ENCODE results near the gene SASH1. TPM values are rescaled to one million over a fixed set of nuclear protein-coding genes. Genes with fewer than 3 reads are reported as not detected.

Gene SASH1
- total RNA-seq, 2 donors from 2014 or later = 77.0 to 82.3 TPM

- no peak overlapping the region for H3K4me3 ChIP-seq
- peaks cover 19 to 28% of the 10 kb centered on the region in 2 donors for H3K4me1 ChIP-seq (ENCODE audit: control insufficient read depth in 1 of 2, low read depth in 2 of 2)
- H3K27ac ChIP-seq = no peak overlapping the region
- H3K36me3 ChIP-seq = no peaks in the 10 kb centered on the region
- H3K9me3 ChIP-seq = no peaks in the 10 kb centered on the region
- TF ChIP-seq, protein P1, sequence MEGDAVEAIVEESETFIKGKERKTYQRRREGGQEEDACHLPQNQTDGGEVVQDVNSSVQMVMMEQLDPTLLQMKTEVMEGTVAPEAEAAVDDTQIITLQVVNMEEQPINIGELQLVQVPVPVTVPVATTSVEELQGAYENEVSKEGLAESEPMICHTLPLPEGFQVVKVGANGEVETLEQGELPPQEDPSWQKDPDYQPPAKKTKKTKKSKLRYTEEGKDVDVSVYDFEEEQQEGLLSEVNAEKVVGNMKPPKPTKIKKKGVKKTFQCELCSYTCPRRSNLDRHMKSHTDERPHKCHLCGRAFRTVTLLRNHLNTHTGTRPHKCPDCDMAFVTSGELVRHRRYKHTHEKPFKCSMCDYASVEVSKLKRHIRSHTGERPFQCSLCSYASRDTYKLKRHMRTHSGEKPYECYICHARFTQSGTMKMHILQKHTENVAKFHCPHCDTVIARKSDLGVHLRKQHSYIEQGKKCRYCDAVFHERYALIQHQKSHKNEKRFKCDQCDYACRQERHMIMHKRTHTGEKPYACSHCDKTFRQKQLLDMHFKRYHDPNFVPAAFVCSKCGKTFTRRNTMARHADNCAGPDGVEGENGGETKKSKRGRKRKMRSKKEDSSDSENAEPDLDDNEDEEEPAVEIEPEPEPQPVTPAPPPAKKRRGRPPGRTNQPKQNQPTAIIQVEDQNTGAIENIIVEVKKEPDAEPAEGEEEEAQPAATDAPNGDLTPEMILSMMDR (IDR thresholded peaks at IDR 0.05) = no peak
- ATAC-seq (ENCODE audit: insufficient number of reproducible peaks, low FRiP score, low read depth) (no peak), DNase-seq (ENCODE audit: low spot score) (no peak)
- no peaks in the 10 kb centered on the region for H3K27me3 ChIP-seq (replicated peaks; ENCODE audit: insufficient read depth)
Measured at GRCh38 chr6:148447521-148448230, 105.0 kb downstream of the SASH1 start.

DNA sequence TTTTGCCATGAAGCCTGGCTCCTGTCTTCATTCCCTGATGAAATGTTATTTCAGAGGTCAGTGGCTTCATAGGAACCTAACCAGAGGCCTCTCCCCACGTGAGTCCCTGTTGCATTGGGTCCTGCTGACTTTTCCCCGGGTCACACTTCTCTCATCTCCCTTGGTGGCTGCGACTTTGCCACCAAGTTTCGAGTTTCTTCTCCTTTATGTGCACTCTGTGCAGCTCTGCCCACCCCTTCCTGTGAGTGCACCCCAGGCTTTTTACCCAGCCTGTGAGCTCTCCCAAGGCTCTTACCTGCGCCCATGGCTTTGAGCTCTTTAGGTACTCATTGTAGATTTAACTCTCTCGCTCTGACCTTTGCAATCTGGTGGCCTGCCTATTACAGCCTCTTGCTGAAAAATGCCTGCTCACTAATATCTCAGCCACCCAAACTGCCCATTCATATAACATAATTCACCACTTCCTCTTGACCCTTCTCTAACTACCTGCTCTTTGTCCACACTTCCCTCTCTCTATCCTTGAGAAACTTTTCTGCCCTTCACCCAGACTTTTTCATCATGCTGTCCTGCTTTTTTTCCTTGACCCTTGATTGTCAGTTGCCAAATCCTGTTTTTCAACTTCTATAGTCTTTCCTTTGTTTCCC lies 105.9 kb downstream of the SASH1 start:
- H3K4me3 ChIP-seq = no peak overlapping the region
- H3K9me3 ChIP-seq = no peaks in the 10 kb centered on the region
- ATAC-seq (ENCODE audit: insufficient number of reproducible peaks, low FRiP score, low read depth) = no peak
- DNase-seq (ENCODE audit: low spot score) = no peak
- TF ChIP-seq, protein P1 (IDR thresholded peaks at IDR 0.05) = no peak
- H3K36me3 ChIP-seq = no peaks in the 10 kb centered on the region
- H3K27ac ChIP-seq = no peak overlapping the region
- H3K27me3 ChIP-seq (replicated peaks; ENCODE audit: insufficient read depth) = no peaks in the 10 kb centered on the region
- H3K4me1 ChIP-seq (ENCODE audit: control insufficient read depth in 1 of 2, low read depth in 2 of 2) = peaks cover 19 to 27% of the 10 kb centered on the region in 2 donors

DNA sequence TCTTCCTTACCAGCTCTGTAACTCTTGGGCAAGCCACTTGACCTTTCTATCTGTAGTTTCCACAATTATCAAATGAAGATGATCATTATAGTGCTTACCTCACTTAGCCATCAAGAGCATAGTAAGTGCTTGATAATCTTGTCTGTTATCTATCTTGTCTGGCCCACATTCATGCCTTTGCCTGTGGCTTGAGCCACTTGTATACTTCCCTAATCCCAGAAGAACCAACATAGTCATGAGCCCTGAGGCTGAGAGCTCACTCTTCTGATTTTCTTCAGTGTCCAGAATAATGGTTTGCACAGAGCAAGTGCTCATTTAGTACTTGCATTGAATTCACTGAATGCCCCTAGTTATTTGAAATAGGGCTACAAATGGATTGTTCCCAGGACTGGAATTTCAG lies 108.2 kb downstream of the SASH1 start:
- peaks cover 0 to 5% of the 10 kb centered on the region in 2 donors for H3K4me1 ChIP-seq (ENCODE audit: control insufficient read depth in 1 of 2, low read depth in 2 of 2)
- no peak overlapping the region for H3K4me3 ChIP-seq
- TF ChIP-seq, protein P1 (IDR thresholded peaks at IDR 0.05) = no peak
- no peaks in the 10 kb centered on the region for H3K27me3 ChIP-seq (replicated peaks; ENCODE audit: insufficient read depth)
- no peaks in the 10 kb centered on the region for H3K9me3 ChIP-seq
- DNase-seq (ENCODE audit: low spot score) = no peak
- ATAC-seq (ENCODE audit: insufficient number of reproducible peaks, low FRiP score, low read depth) = no peak
- no peaks in the 10 kb centered on the region for H3K36me3 ChIP-seq
- H3K27ac ChIP-seq = no peak overlapping the region

DNA sequence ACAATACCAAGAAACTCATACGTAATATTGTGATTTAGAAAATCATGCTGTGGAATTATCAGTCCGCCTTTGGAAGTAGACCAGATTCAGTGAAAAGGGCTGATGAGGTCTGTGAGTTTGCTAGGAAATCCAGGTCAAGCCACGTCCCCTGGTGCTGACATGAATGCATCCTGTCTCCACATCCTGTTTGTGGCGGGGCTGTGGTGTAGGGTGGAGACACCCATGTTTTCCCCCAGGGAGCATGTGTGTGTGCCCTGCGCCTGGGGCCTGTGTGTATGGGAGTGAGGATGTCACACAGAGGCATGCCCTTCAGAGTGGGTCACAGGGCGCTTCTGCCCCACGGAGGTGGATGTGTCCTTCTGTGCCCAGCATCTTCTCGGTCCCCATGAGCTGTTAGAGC lies 109.1 kb downstream of the SASH1 start:
- ATAC-seq (ENCODE audit: insufficient number of reproducible peaks, low FRiP score, low read depth) (no peak), DNase-seq (ENCODE audit: low spot score) (no peak)
- no peak overlapping the region for H3K27ac ChIP-seq
- no peak overlapping the region for H3K4me3 ChIP-seq
- TF ChIP-seq, protein P1 (IDR thresholded peaks at IDR 0.05) = no peak
- no peaks in the 10 kb centered on the region for H3K36me3 ChIP-seq
- H3K27me3 ChIP-seq (replicated peaks; ENCODE audit: insufficient read depth) = no peaks in the 10 kb centered on the region
- no peaks in the 10 kb centered on the region for H3K9me3 ChIP-seq
- H3K4me1 ChIP-seq (ENCODE audit: control insufficient read depth in 1 of 2, low read depth in 2 of 2) = peaks cover 0 to 5% of the 10 kb centered on the region in 2 donors

GRCh38 chr6:148452876-148453275 lies 110.2 kb downstream of the SASH1 start:
- Histone ChIP-seq H3K36me3 (no peaks in the 10 kb centered on the region), H3K4me3 (no peak overlapping the region), H3K4me1 (ENCODE audit: control insufficient read depth in 1 of 2, low read depth in 2 of 2) (no peaks in the 10 kb centered on the region), H3K9me3 (no peaks in the 10 kb centered on the region), H3K27me3 (replicated peaks; ENCODE audit: insufficient read depth) (no peaks in the 10 kb centered on the region), H3K27ac (no peak overlapping the region)
- TF ChIP-seq, protein P1 (IDR thresholded peaks at IDR 0.05) = no peak
- DNase-seq (ENCODE audit: low spot score) = no peak
- no peak for ATAC-seq (ENCODE audit: insufficient number of reproducible peaks, low FRiP score, low read depth)

Data from thoracic aorta (tissue), 2 donors.